Gastroesophageal sphincter (tissue), 2 donors: Measurements from ENCODE around the gene SEMA4A.
"Not testable (repeated sequence)": the region's sequence is repeated elsewhere in the genome, so short reads cannot be mapped to it uniquely, and the experiment has no call there.

Source experiments
- EP300 ChIP-seq: sonication (generic); formaldehyde crosslinking; IDR thresholded peaks from one replicate; pipeline ENCODE4 v1.6.1; 2017; ENCODE audit warnings: antibody characterized with exemption, mild to moderate bottlenecking
- POLR2A ChIP-seq, 2 donors: fragments of 450-650 bp; IDR thresholded peaks; one replicate each; pipeline ENCODE4 v1.6.1; 2017; ENCODE audit warnings: antibody characterized with exemption in 2 of 2, mild to moderate bottlenecking in 2 of 2, moderate library complexity in 1 of 2
- POLR2AphosphoS5 ChIP-seq: sonication (generic); formaldehyde crosslinking; IDR thresholded peaks from one replicate; pipeline ENCODE4 v1.6.1; 2017; ENCODE audit warnings: antibody characterized with exemption

GRCh38 chr1:156182010-156182779 is 28.8 kb downstream of the SEMA4A start:
- not testable (repeated sequence) for TF ChIP-seq POLR2AphosphoS5; POLR2A (IDR thresholded peaks at IDR 0.05); EP300
